ENCODE measurements around the gene KDM6B.

The KDM6B gene

DNA sequence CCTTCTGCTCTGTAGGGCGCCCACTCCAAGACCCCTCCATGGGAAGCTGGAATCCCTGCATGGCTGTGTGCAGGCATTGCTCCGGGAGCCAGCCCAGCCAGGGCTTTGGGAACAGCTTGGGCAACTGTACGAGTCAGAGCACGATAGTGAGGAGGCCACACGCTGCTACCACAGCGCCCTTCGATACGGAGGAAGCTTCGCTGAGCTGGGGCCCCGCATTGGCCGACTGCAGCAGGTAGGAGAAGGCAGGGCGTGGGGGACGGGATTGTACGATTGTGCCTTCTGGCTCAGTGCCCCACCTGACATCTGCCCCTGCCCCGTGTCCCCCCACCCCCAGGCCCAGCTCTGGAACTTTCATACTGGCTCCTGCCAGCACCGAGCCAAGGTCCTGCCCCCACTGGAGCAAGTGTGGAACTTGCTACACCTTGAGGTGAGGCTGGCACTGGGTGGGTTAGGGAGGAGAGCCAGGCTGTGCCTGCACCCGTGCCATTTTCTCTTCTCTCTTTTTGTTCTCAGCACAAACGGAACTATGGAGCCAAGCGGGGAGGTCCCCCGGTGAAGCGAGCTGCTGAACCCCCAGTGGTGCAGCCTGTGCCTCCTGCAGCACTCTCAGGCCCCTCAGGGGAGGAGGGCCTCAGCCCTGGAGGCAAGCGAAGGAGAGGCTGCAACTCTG lies 12.2 kb downstream of the KDM6B start:
- Histone ChIP-seq H3K4me1 (ENCODE audit: control insufficient read depth in 1 of 2, insufficient read depth in 1 of 2, low read depth in 1 of 2, low read length in 1 of 2) (peaks cover 42 to 58% of the 10 kb centered on the region in 2 experiments), H3K27ac (peak overlapping the region; percentile 97), H3K36me3 (peaks cover 92% of the 10 kb centered on the region)

DNA sequence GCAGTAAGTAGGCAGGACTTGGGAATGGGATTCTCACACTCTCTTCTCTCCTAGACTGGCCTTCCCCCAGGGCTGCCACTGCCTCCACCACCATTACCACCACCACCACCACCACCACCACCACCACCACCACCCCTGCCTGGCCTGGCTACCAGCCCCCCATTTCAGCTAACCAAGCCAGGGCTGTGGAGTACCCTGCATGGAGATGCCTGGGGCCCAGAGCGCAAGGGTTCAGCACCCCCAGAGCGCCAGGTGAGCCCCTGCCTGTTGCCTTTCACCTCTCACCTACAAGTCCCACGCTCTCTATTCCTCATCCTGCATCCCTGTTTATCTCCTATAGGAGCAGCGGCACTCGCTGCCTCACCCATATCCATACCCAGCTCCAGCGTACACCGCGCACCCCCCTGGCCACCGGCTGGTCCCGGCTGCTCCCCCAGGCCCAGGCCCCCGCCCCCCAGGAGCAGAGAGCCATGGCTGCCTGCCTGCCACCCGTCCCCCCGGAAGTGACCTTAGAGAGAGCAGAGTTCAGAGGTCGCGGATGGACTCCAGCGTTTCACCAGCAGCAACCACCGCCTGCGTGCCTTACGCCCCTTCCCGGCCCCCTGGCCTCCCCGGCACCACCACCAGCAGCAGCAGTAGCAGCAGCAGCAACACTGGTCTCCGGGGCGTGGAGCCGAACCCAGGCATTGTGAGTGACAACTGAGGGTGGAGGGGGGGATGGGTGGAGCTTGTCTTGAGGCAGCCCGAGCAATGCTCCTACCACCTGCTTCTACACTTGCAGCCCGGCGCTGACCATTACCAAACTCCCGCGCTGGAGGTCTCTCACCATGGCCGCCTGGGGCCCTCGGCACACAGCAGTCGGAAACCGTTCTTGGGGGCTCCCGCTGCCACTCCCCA lies 13.0 kb downstream of the KDM6B start:
- TF ChIP-seq, protein P1, sequence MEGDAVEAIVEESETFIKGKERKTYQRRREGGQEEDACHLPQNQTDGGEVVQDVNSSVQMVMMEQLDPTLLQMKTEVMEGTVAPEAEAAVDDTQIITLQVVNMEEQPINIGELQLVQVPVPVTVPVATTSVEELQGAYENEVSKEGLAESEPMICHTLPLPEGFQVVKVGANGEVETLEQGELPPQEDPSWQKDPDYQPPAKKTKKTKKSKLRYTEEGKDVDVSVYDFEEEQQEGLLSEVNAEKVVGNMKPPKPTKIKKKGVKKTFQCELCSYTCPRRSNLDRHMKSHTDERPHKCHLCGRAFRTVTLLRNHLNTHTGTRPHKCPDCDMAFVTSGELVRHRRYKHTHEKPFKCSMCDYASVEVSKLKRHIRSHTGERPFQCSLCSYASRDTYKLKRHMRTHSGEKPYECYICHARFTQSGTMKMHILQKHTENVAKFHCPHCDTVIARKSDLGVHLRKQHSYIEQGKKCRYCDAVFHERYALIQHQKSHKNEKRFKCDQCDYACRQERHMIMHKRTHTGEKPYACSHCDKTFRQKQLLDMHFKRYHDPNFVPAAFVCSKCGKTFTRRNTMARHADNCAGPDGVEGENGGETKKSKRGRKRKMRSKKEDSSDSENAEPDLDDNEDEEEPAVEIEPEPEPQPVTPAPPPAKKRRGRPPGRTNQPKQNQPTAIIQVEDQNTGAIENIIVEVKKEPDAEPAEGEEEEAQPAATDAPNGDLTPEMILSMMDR (IDR thresholded peaks at IDR 0.05), result no peak
- H3K4me3 ChIP-seq (ENCODE audit: low read depth in 1 of 2, low read length in 1 of 2), result no peak overlapping the region
- H3K36me3 ChIP-seq, result peaks cover 92% of the 10 kb centered on the region
- no peaks in the 10 kb centered on the region for H3K27me3 ChIP-seq
- H3K4me1 ChIP-seq (ENCODE audit: control insufficient read depth in 1 of 2, insufficient read depth in 1 of 2, low read depth in 1 of 2, low read length in 1 of 2), result peaks cover 46 to 62% of the 10 kb centered on the region in 2 experiments
- H3K27ac ChIP-seq, result peak overlapping the region; percentile 97
- peaks cover 11% of the 10 kb centered on the region for H3K9me3 ChIP-seq

More for the DNA sequence above, 12.2 kb downstream of the KDM6B start:
- no peaks in the 10 kb centered on the region for H3K27me3 ChIP-seq
- TF ChIP-seq, protein P1 (IDR thresholded peaks at IDR 0.05), result no peak
- no peak overlapping the region for H3K4me3 ChIP-seq (ENCODE audit: low read depth in 1 of 2, low read length in 1 of 2)
- H3K9me3 ChIP-seq, result peaks cover 11% of the 10 kb centered on the region

DNA sequence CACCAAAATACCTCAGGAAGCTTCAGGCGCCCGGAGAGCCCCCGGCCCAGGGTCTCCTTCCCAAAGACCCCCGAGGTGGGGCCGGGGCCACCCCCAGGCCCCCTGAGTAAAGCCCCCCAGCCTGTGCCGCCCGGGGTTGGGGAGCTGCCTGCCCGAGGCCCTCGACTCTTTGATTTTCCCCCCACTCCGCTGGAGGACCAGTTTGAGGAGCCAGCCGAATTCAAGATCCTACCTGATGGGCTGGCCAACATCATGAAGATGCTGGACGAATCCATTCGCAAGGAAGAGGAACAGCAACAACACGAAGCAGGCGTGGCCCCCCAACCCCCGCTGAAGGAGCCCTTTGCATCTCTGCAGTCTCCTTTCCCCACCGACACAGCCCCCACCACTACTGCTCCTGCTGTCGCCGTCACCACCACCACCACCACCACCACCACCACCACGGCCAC lies 14.1 kb downstream of the KDM6B start:
- no peak overlapping the region for H3K4me3 ChIP-seq (ENCODE audit: low read depth in 1 of 2, low read length in 1 of 2)
- peak overlapping the region; percentile 98 for H3K27ac ChIP-seq
- H3K9me3 ChIP-seq, result peaks cover 11% of the 10 kb centered on the region
- peaks cover 99% of the 10 kb centered on the region for H3K36me3 ChIP-seq
- H3K4me1 ChIP-seq (ENCODE audit: control insufficient read depth in 1 of 2, insufficient read depth in 1 of 2, low read depth in 1 of 2, low read length in 1 of 2), result peaks cover 55 to 73% of the 10 kb centered on the region in 2 experiments
- H3K27me3 ChIP-seq, result no peaks in the 10 kb centered on the region
- TF ChIP-seq, protein P1 (IDR thresholded peaks at IDR 0.05), result no peak

DNA sequence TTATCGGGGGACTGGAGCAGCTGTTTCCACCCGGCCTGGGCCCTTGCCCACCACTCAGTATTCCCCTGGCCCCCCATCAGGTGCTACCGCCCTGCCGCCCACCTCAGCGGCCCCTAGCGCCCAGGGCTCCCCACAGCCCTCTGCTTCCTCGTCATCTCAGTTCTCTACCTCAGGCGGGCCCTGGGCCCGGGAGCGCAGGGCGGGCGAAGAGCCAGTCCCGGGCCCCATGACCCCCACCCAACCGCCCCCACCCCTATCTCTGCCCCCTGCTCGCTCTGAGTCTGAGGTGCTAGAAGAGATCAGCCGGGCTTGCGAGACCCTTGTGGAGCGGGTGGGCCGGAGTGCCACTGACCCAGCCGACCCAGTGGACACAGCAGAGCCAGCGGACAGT lies 14.7 kb downstream of the KDM6B start:
- TF ChIP-seq, protein P1 (IDR thresholded peaks at IDR 0.05), result no peak
- no peak overlapping the region for H3K4me3 ChIP-seq (ENCODE audit: low read depth in 1 of 2, low read length in 1 of 2)
- H3K36me3 ChIP-seq, result peaks cover 100% of the 10 kb centered on the region
- peaks cover 55 to 75% of the 10 kb centered on the region in 2 experiments for H3K4me1 ChIP-seq (ENCODE audit: control insufficient read depth in 1 of 2, insufficient read depth in 1 of 2, low read depth in 1 of 2, low read length in 1 of 2)
- peaks cover 12% of the 10 kb centered on the region for H3K9me3 ChIP-seq
- no peaks in the 10 kb centered on the region for H3K27me3 ChIP-seq
- H3K27ac ChIP-seq, result peak overlapping the region; percentile 98

DNA sequence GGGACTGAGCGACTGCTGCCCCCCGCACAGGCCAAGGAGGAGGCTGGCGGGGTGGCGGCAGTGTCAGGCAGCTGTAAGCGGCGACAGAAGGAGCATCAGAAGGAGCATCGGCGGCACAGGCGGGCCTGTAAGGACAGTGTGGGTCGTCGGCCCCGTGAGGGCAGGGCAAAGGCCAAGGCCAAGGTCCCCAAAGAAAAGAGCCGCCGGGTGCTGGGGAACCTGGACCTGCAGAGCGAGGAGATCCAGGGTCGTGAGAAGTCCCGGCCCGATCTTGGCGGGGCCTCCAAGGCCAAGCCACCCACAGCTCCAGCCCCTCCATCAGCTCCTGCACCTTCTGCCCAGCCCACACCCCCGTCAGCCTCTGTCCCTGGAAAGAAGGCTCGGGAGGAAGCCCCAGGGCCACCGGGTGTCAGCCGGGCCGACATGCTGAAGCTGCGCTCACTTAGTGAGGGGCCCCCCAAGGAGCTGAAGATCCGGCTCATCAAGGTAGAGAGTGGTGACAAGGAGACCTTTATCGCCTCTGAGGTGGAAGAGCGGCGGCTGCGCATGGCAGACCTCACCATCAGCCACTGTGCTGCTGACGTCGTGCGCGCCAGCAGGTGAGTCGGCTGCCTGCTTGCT lies 15.2 kb downstream of the KDM6B start:
- peak overlapping the region in 1 of 2 experiments; percentile 7 for H3K4me3 ChIP-seq (ENCODE audit: low read depth in 1 of 2, low read length in 1 of 2)
- H3K9me3 ChIP-seq, result peaks cover 16% of the 10 kb centered on the region
- peaks cover 100% of the 10 kb centered on the region for H3K36me3 ChIP-seq
- H3K27me3 ChIP-seq, result no peaks in the 10 kb centered on the region
- H3K27ac ChIP-seq, result peak overlapping the region; percentile 98
- TF ChIP-seq, protein P1 (IDR thresholded peaks at IDR 0.05), result no peak
- peaks cover 53 to 72% of the 10 kb centered on the region in 2 experiments for H3K4me1 ChIP-seq (ENCODE audit: control insufficient read depth in 1 of 2, insufficient read depth in 1 of 2, low read depth in 1 of 2, low read length in 1 of 2)

Data from neutrophil (primary cell).